ENCODE measurements around the gene TALDO1. TPM values are rescaled to one million over a fixed set of nuclear protein-coding genes. Genes with fewer than 3 reads are reported as not detected.

Gene TALDO1
- total and polyA plus RNA-seq, 2 of the 8 experiments (the other 6 are each of a cell fraction or from before 2014, with no cell fraction given): 265 to 308 TPM

GRCh38 chr11:720017-720641 lies 27.1 kb upstream of the TALDO1 start:
- H2BK12ac ChIP-seq (ENCODE audit: low read depth, low read length): peak overlapping the region; percentile 63; the same call in 1 of the 2 replicates
- peak overlapping the region; percentile 49; the same call in 1 of the 2 replicates for H2BK5ac ChIP-seq (ENCODE audit: low read depth, low read length)
- no peak overlapping the region for H4K5ac ChIP-seq (ENCODE audit: insufficient read length, low read depth, low read length)
- H2AFZ ChIP-seq (ENCODE audit: low read length): no peak overlapping the region
- H3K27me3 ChIP-seq (replicated peaks in 1 of 4; ENCODE audit: control insufficient read depth in 3 of 4, extremely low read depth in 1 of 4, insufficient read depth in 3 of 4, low read length in 3 of 4): peaks cover 0 to 8% (median 8%) of the 10 kb centered on the region in 4 experiments; a peak in 4 of 7 replicates
- H4K8ac ChIP-seq (ENCODE audit: extremely low read depth, insufficient read depth, low read length): no peak overlapping the region
- TF ChIP-seq CHD1 (IDR thresholded peaks at IDR 0.05; ENCODE audit: low read depth, low read length) (no peak), CBX8 (IDR thresholded peaks at IDR 0.05; ENCODE audit: borderline replicate concordance, low read depth, low read length) (no peak), USF2 (IDR thresholded peaks at IDR 0.05; ENCODE audit: low read length) (no peak), GABPA (IDR thresholded peaks at IDR 0.05; ENCODE audit: borderline replicate concordance, insufficient read depth, low read length) (no peak), HDAC6 (IDR thresholded peaks at IDR 0.05; ENCODE audit: low read depth, low read length) (no peak), NRF1 (IDR thresholded peaks at IDR 0.05; ENCODE audit: low read depth, low read length) (no peak), SUZ12 (IDR thresholded peaks at IDR 0.05; ENCODE audit: low read length) (no peak), SIRT6 (IDR thresholded peaks at IDR 0.05; ENCODE audit: low read length) (no peak), KDM5A (IDR thresholded peaks at IDR 0.05; ENCODE audit: low read length) (no peak), RNF2 (IDR thresholded peaks at IDR 0.05; ENCODE audit: borderline replicate concordance, low read depth, low read length, missing control alignments, poor library complexity, severe bottlenecking) (no peak), RXRA (IDR thresholded peaks at IDR 0.05; ENCODE audit: insufficient read depth, low read depth, low read length) (no peak)
- FAIRE-seq (no peak), DNase-seq (ENCODE audit: low read depth in 1 of 2, low spot score in 2 of 2) (no peak)
- H3K9ac ChIP-seq (replicated peaks in 1 of 4; ENCODE audit: extremely low read depth in 1 of 4, low read depth in 3 of 4, low read length in 3 of 4): no peak overlapping the region
- ChIA-PET POLR2A (ENCODE audit: partially characterized antibody) (interaction anchor here (0.6 to 3.5 kb wide), 9 partner anchors 17 to 185 kb away, joined by 3 to 25 read pairs (median 3); partner anchors contain the start of genes DRD4, HRAS and TALDO1), CTCF (ENCODE audit: partially characterized antibody) (interaction anchor here (0.5 to 15.4 kb wide), 12 partner anchors 8 to 200 kb away, joined by 3 to 395 read pairs (median 3); partner anchors contain the start of genes EPS8L2, TALDO1 and TMEM80)
- no peaks in the 10 kb centered on the region for H3K36me3 ChIP-seq (ENCODE audit: control insufficient read depth in 2 of 4, insufficient read depth in 4 of 4, low read length in 3 of 4)
- no peak overlapping the region for H2BK120ac ChIP-seq (replicated peaks; ENCODE audit: low read depth, low read length)
- H3K23me2 ChIP-seq (ENCODE audit: low read depth, low read length): peaks cover 2% of the 10 kb centered on the region; the same call in 1 of the 2 replicates
- H3K18ac ChIP-seq (ENCODE audit: extremely low read depth, low read length): peak overlapping the region; percentile 51
- no peak overlapping the region for H2BK20ac ChIP-seq (ENCODE audit: low read length)
- H3K27ac ChIP-seq (ENCODE audit: low read depth, low read length): no peak overlapping the region
- H3K4me1 ChIP-seq (replicated peaks in 1 of 4; ENCODE audit: control insufficient read depth in 3 of 4, insufficient read depth in 4 of 4, low read length in 3 of 4): peaks cover 0 to 7% (median 5%) of the 10 kb centered on the region in 4 experiments; a peak in 5 of 7 replicates
- WGBS, 2 experiments (ENCODE audit: extremely low coverage in 1 of 2, insufficient coverage in 1 of 2, insufficient read length in 1 of 2, insufficient replicate concordance in 2 of 2, low coverage in 1 of 2, low lambda C conversion rate in 2 of 2, missing lambda C conversion rate in 1 of 2): 82% methylated on average over 28 of the region's 35 CpGs; no CpG with 5 or more reads in 1 of the 2 experiments
- H3K23ac ChIP-seq (ENCODE audit: insufficient read length): no peak overlapping the region
- H2AK5ac ChIP-seq (ENCODE audit: low read depth, low read length): peak overlapping the region; percentile 65; the same call in 1 of the 2 replicates
- H3K79me1 ChIP-seq (ENCODE audit: low read depth, low read length): no peaks in the 10 kb centered on the region
- peak overlapping the region; percentile 10; the same call in 1 of the 2 replicates for H2BK15ac ChIP-seq (ENCODE audit: low read length)
- peak overlapping the region; percentile 25 to 79; a peak in 3 of 4 replicates for H3K4me2 ChIP-seq (ENCODE audit: insufficient read depth in 1 of 2, low read depth in 2 of 2, low read length in 2 of 2)
- H3K14ac ChIP-seq (ENCODE audit: insufficient read length): no peak overlapping the region
- H3K4me3 ChIP-seq (ENCODE audit: extremely low read depth in 1 of 4, insufficient read depth in 2 of 4, low read depth in 3 of 4, low read length in 4 of 4): peak overlapping the region in 3 of 4 experiments; percentile 19 to 49 (median 36); a peak in 5 of 8 replicates
- no peak overlapping the region for H3K56ac ChIP-seq (replicated peaks; ENCODE audit: insufficient read length, low read depth, low read length)
- H3K79me2 ChIP-seq (ENCODE audit: control insufficient read depth in 1 of 2, insufficient read depth in 2 of 2, low read length in 2 of 2): no peaks in the 10 kb centered on the region
- H3K9me3 ChIP-seq (ENCODE audit: insufficient read depth in 2 of 2, low read depth in 1 of 2, low read length in 1 of 2): no peaks in the 10 kb centered on the region
- H4K91ac ChIP-seq (replicated peaks; ENCODE audit: insufficient read length, low read length): no peak overlapping the region
- H4K20me1 ChIP-seq (replicated peaks in 1 of 2; ENCODE audit: control insufficient read depth in 1 of 2, insufficient read depth in 2 of 2, low read length in 2 of 2): no peaks in the 10 kb centered on the region
- H3K4ac ChIP-seq (replicated peaks; ENCODE audit: insufficient read length, low read depth, low read length): peak overlapping the region; percentile 84

All from H1 (cell line).